ENCODE measurements around the gene CHCHD3. TPM values are rescaled to one million over a fixed set of nuclear protein-coding genes. Genes with fewer than 3 reads are reported as not detected.

Gene CHCHD3
- polyA plus RNA-seq, 2 of the 4 experiments (the other 2 are of a cell fraction), result 96.7 to 139 TPM

GRCh38 chr7:133079296-133079695, 2.6 kb downstream of the CHCHD3 start:
- WGBS (ENCODE audit: missing lambda C conversion rate), result 75% methylated on average over 5 of the region's 5 CpGs
- POLR2A ChIA-PET, result no interaction called here
- H3K4me2 ChIP-seq, result 0 out of 3 replicates have a peak overlapping the region, but pooled peaks have one; percentile 91

GRCh38 chr7:133077394-133077793, 4.5 kb downstream of the CHCHD3 start:
- H3K27ac ChIP-seq, result no peak overlapping the region
- DNase-seq (ENCODE audit: low read depth in 1 of 2, low spot score in 1 of 2) (no peak), ATAC-seq (no peak), FAIRE-seq (no peak)
- H3K4me2 ChIP-seq, result no peak overlapping the region
- peaks cover 13% of the 10 kb centered on the region; the same call in 2 of the 3 replicates for H3K4me1 ChIP-seq
- POLR2A ChIA-PET, result no interaction called here
- 91% methylated on average over 4 of the region's 4 CpGs for WGBS (ENCODE audit: missing lambda C conversion rate)
- H3K9me3 ChIP-seq, result no peaks in the 10 kb centered on the region
- no peak for TF ChIP-seq CEBPB (IDR thresholded peaks at IDR 0.05)
- no peak for TF ChIP-seq POLR2A (IDR thresholded peaks at IDR 0.05; ENCODE audit: low read length)
- no peak for TF ChIP-seq SREBF2 (IDR thresholded peaks at IDR 0.05)
- no peak for TF ChIP-seq RCOR1 (IDR thresholded peaks at IDR 0.05; ENCODE audit: low read depth, low read length)
- TF ChIP-seq JUN (IDR thresholded peaks at IDR 0.05), result no peak
- no peak for TF ChIP-seq CHD4 (IDR thresholded peaks at IDR 0.05; ENCODE audit: borderline replicate concordance)
- TF ChIP-seq NFE2L2 (conservative IDR thresholded peaks at IDR 0.05; ENCODE audit: low read length), result no peak
- no peak for TF ChIP-seq HEYL (CRISPR knock-in tag; IDR thresholded peaks at IDR 0.05)
- no peak for TF ChIP-seq TP53 (CRISPR knock-in tag; IDR thresholded peaks at IDR 0.05)
- no peak for TF ChIP-seq USF2 (IDR thresholded peaks at IDR 0.05)
- TF ChIP-seq MAFK (IDR thresholded peaks at IDR 0.05; ENCODE audit: partially characterized antibody), result no peak
- no peak for TF ChIP-seq POLR2AphosphoS2 (conservative IDR thresholded peaks at IDR 0.05; ENCODE audit: low read length)
- TF ChIP-seq RFX5 (IDR thresholded peaks at IDR 0.05), result no peak
- no peak for TF ChIP-seq ZNF302 (CRISPR knock-in tag; IDR thresholded peaks at IDR 0.05)
- no peak for TF ChIP-seq HDAC2 (IDR thresholded peaks at IDR 0.05)
- TF ChIP-seq ZSCAN20 (CRISPR knock-in tag; IDR thresholded peaks at IDR 0.05), result no peak
- TF ChIP-seq HOXA7 (CRISPR knock-in tag; IDR thresholded peaks at IDR 0.05), result no peak
- no peak for TF ChIP-seq HOXB13 (CRISPR knock-in tag; IDR thresholded peaks at IDR 0.05; ENCODE audit: low read depth)
- TF ChIP-seq BHLHE40 (IDR thresholded peaks at IDR 0.05; ENCODE audit: low read depth, low read length), result no peak
- no peak for TF ChIP-seq HOXB5 (CRISPR knock-in tag; IDR thresholded peaks at IDR 0.05)
- CTCF ChIA-PET, result interaction anchor here (1.2 kb wide), 1 partner anchor 10 kb away, joined by 4 read pairs; no protein-coding TSS in a partner anchor
- no peak overlapping the region for H3K4me3 ChIP-seq

More at GRCh38 chr7:133079296-133079695, 2.6 kb downstream of the CHCHD3 start:
- Histone ChIP-seq H3K27ac (no peak overlapping the region), H3K4me3 (no peak overlapping the region), H3K4me1 (peaks cover 13% of the 10 kb centered on the region; the same call in 2 of the 3 replicates), H3K9me3 (no peaks in the 10 kb centered on the region)
- no peak for FAIRE-seq
- no peak for ATAC-seq
- DNase-seq (ENCODE audit: low read depth in 1 of 2, low spot score in 1 of 2), result no peak
- no peak for TF ChIP-seq FOSB (CRISPR knock-in tag; IDR thresholded peaks at IDR 0.05)
- no peak for TF ChIP-seq NPAS2 (CRISPR knock-in tag; IDR thresholded peaks at IDR 0.05; ENCODE audit: borderline replicate concordance)
- no peak for TF ChIP-seq HOXB13 (CRISPR knock-in tag; IDR thresholded peaks at IDR 0.05; ENCODE audit: low read depth)
- no peak for TF ChIP-seq CBX8 (IDR thresholded peaks at IDR 0.05)
- no peak for TF ChIP-seq ESRRA (IDR thresholded peaks at IDR 0.05; ENCODE audit: borderline replicate concordance, low read length)
- no peak for TF ChIP-seq TFCP2L1 (CRISPR knock-in tag; IDR thresholded peaks at IDR 0.05)
- no peak for TF ChIP-seq EP300 (IDR thresholded peaks at IDR 0.05)
- TF ChIP-seq NFE2L2 (conservative IDR thresholded peaks at IDR 0.05; ENCODE audit: low read length), result no peak
- no peak for TF ChIP-seq PBX3 (IDR thresholded peaks at IDR 0.05)
- TF ChIP-seq SMC3 (IDR thresholded peaks at IDR 0.05), result no peak
- TF ChIP-seq BHLHE40 (IDR thresholded peaks at IDR 0.05; ENCODE audit: low read depth, low read length), result no peak
- no peak for TF ChIP-seq MYC (IDR thresholded peaks at IDR 0.05; ENCODE audit: borderline replicate concordance, low read length)
- no peak for TF ChIP-seq ZSCAN20 (CRISPR knock-in tag; IDR thresholded peaks at IDR 0.05)
- no peak for TF ChIP-seq ZC3H11A (IDR thresholded peaks at IDR 0.05)
- TF ChIP-seq TP53 (CRISPR knock-in tag; IDR thresholded peaks at IDR 0.05), result no peak
- no peak for TF ChIP-seq EHMT2 (IDR thresholded peaks at IDR 0.05; ENCODE audit: low read depth)
- no peak for TF ChIP-seq RAD21 (conservative IDR thresholded peaks at IDR 0.05 in 1 of 2, IDR thresholded peaks at IDR 0.05 in 1 of 2)
- no peak for TF ChIP-seq GATA3 (IDR thresholded peaks at IDR 0.05; ENCODE audit: borderline replicate concordance)
- no peak for TF ChIP-seq HOXA7 (CRISPR knock-in tag; IDR thresholded peaks at IDR 0.05)
- no peak for TF ChIP-seq ZNF302 (CRISPR knock-in tag; IDR thresholded peaks at IDR 0.05)
- CTCF ChIA-PET, result no interaction called here
